Amniotic epithelial cell (primary cell): ENCODE results near the gene FOLH1.
"Not testable (repeated sequence)": the region's sequence is repeated elsewhere in the genome, so short reads cannot be mapped to it uniquely, and the experiment has no call there.

Experiments
- DNase-seq: peaks from one replicate; pipeline ENCODE4 v3.0.0-alpha.2; 2010; ENCODE audit warnings: low read depth

Gene FOLH1

DNA sequence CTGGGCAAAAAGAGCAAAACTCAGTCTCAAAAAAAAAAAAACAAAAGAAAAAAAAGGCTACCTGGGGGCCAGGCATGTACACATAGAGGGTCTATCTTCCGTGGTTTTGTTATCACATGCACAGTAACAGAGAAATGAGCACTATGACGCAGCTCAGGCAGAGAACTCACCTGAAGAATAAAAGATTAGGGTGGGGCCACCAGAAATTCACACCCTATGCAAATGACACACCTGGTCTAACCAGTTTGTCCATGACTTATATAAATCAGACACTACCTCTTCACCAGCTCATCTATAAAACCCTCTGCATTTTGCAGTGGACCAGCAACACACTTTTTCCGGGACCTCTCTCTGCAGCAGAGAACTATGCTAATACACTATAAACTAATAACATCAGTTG lies 30.5 kb downstream of the FOLH1 start:
- not testable (repeated sequence) for DNase-seq

DNA sequence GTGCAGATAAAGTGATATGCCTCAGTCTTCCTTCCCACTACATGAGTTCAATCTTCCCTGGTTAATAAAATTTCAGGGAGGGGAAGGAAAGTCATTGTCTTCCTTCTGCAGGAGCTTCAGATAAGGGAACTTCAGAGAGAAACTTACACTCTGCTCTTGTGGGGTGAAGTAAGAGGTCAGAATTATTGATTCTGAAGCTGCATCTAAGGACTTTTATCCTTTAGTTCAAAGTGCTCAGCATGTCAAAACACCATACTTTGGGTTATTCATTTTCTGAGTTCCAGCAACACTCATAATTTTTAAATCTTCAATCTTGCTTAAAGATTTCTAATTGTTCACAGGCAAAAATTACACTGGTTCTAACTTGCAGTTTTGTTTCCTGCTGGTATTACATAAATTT lies 33.0 kb downstream of the FOLH1 start:
- DNase-seq: not testable (repeated sequence)

DNA sequence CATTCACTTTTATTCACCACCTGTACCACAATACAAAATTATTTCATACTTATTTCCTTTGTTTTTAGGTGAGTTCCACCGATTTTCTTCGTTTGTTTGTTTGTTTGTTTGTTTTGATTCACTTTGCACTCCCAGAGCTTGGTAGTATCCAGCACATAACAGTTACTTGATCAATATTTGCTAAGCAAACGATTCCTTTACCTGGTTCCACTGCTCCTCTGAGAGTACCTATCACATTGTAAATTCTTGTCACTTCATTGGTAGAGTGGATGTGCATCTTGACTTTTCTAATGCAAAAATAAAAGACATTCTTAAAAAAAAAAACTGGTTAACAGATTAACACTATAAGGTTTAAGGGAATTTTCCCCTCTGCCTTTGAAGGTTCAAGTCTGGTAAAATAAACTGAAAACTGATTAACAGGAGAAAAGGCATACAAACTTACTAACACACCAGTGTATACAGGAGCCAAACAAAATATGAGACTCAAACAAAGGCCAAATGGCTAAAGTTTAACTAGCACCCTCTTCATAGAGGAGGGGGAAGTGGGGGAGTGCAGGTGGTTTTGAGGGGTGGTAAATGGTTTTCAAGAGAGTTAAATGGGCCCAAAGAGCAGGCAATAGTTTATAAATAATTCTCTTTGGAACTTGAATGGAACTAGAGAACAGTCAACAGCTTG lies 33.6 kb downstream of the FOLH1 start:
- not testable (repeated sequence) for DNase-seq

DNA sequence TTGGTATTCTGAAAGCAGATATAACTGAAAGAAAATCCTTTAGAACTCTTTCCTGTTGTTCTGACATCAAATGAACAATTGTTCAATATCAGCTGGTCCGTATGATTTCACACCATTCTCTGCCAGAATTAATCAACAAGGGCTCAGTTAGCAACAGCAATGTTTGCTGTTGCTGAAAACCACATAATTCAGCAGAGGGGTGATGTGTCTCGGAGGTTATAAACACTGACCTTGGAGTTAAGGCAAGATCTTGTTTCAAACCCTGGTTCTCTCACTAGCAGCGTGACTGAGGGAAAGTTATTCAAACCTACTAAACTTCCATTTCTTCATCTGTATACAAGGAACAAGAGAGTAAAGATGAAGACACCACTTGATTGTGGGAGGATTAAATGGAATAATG lies 36.8 kb downstream of the FOLH1 start:
- DNase-seq: not testable (repeated sequence)

DNA sequence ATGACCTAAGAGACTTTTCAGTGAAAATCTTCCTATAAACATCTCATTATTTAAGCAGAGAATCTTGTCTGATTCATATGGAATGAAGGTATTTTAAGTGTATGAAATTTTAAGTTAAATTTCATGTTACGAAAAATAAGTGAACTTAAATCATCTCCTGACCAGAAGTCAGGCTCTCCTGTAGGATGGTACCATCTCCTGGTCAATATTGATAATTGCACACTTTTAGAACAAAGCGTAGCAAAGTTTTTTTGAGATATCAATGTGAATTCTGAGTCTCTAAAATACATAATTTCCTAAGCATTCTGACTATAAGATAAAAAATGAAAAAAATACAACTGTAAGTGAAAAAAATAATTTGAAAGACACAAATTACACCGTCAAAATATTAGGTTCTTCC lies 38.8 kb downstream of the FOLH1 start:
- not testable (repeated sequence) for DNase-seq

DNA sequence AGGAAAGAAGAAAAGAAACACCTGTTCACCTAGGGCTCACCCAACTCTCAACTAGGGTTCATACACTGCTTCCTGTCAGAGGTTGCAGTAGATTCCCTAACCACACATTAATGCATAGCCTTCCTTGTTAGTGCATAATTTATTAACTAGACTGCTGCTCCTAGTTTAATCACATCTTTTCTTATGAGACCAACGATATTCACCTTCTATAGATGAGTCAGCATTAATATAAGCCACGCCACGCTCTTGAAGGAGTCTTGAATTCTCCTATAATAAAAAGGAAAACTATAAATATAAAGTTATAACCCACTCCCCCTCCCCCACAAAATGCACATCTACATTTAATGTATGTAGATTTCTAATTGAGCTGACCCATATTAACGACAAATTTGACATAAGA lies 39.4 kb downstream of the FOLH1 start:
- not testable (repeated sequence) for DNase-seq

DNA sequence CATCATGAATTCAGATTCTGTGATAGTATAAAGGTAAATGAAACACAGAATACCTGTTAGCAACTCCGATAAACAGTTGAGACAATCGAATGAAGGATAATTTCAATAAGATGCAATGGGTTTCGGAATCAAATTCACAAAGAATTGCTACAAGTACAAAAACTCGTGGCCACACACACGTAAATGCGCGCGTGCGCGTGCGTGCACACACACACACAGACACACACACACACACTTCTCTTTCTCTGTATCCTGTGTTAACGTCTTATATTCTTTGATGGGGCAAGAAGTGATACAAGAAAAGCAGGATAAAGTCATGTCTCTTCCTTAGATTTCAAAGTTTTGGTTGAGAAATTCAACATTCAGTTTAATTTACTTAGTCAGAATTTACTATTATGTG lies 57.2 kb downstream of the FOLH1 start:
- DNase-seq: no peak

DNA sequence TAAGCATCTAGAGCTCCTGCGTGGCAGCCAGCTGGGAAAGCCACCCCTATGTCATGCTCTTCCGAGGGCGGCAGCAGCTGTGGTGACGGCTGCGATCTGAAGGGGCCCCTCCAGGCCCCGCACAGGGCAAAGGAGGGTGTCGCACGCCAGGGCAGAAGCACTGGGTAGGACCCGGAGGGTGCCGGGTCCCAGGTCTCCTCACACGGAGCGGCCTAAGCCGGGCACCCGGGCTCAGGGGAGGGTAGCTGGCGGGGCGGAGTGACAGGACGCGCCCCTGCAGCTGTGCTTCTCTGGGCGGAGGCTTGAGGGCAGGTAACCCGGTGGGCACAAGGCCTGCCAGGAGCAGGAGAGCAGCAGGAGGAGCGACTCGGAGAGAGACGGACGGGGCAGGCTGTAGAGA lies 106.0 kb downstream of the FOLH1 start:
- DNase-seq: not testable (repeated sequence)
